ENCODE results near the gene SMARCA2. TPM values are rescaled to one million over a fixed set of nuclear protein-coding genes. Genes with fewer than 3 reads are reported as not detected.

SMARCA2 gene
- total RNA-seq, 6 donors from 2014 or later = 74.3 to 210 (median 139) TPM

DNA sequence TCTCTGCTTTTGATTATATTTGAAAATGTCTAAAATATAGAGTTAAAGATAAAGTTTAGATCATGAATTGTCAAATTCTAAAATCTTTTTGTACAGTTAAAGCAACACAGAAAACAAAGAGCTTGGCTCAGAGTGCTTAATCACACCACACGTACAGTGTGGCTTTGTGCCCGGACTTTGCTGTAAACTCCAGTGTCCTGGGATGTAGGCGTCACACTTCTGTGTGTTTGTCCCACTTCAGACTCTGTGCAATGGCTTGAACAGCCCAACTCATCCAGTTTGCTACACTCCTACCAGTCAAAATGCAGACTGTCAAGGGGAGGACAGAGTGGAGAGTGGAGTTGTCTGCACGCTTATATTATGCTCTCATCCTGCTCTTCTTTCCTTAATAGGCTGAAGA is 45.3 kb downstream of the SMARCA2 start:
- Histone ChIP-seq H3K27me3 (no peaks in the 10 kb centered on the region), H3K27ac (no peak overlapping the region), H3K4me1 (peaks cover 0 to 2% (median 0%) of the 10 kb centered on the region in 4 donors), H3K36me3 (peaks cover 12 to 73% (median 27%) of the 10 kb centered on the region in 4 donors), H3K4me3 (no peak overlapping the region), H3K9me3 (no peaks in the 10 kb centered on the region)
- ATAC-seq (ENCODE audit: low FRiP score in 2 of 2) (no peak), DNase-seq (peak in 1 of 2 donors; percentile 22)
- TF ChIP-seq POLR2AphosphoS5 (IDR thresholded peaks at IDR 0.05) = no peak
- TF ChIP-seq POLR2A (IDR thresholded peaks at IDR 0.05) = no peak
- TF ChIP-seq, protein P1, sequence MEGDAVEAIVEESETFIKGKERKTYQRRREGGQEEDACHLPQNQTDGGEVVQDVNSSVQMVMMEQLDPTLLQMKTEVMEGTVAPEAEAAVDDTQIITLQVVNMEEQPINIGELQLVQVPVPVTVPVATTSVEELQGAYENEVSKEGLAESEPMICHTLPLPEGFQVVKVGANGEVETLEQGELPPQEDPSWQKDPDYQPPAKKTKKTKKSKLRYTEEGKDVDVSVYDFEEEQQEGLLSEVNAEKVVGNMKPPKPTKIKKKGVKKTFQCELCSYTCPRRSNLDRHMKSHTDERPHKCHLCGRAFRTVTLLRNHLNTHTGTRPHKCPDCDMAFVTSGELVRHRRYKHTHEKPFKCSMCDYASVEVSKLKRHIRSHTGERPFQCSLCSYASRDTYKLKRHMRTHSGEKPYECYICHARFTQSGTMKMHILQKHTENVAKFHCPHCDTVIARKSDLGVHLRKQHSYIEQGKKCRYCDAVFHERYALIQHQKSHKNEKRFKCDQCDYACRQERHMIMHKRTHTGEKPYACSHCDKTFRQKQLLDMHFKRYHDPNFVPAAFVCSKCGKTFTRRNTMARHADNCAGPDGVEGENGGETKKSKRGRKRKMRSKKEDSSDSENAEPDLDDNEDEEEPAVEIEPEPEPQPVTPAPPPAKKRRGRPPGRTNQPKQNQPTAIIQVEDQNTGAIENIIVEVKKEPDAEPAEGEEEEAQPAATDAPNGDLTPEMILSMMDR (IDR thresholded peaks at IDR 0.05) = no peak
- no peak for TF ChIP-seq EP300 (IDR thresholded peaks at IDR 0.05)
- 78 to 85% methylated on average over 4 of the region's 4 CpGs for WGBS, 2 donors

DNA sequence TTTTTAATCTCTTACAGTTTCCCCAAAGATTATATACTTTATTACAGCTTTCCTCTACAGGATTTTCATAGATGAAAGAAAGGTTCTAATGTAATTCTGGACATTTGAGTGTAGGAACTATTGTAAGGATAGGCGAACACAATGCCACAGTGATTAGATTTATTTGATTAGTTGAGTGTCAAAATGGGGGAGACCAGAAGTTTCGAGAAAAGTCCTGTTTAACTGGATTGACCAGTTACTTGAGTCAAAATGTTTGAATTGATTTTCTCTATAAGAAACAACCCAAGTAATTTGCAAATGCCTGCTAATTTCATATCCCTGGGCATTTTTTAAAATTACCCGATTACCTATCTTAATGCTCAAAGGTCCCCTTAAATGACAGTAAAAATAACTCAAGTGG is 50.6 kb downstream of the SMARCA2 start:
- TF ChIP-seq POLR2A (IDR thresholded peaks at IDR 0.05) = no peak
- TF ChIP-seq POLR2AphosphoS5 (IDR thresholded peaks at IDR 0.05) = no peak
- TF ChIP-seq, protein P1 (IDR thresholded peaks at IDR 0.05) = no peak
- TF ChIP-seq EP300 (IDR thresholded peaks at IDR 0.05) = no peak
- Histone ChIP-seq H3K9me3 (no peaks in the 10 kb centered on the region), H3K4me3 (no peak overlapping the region), H3K27me3 (no peaks in the 10 kb centered on the region), H3K4me1 (peaks cover 0 to 5% (median 0%) of the 10 kb centered on the region in 4 donors), H3K27ac (no peak overlapping the region), H3K36me3 (peaks cover 7 to 66% (median 22%) of the 10 kb centered on the region in 4 donors)
- ATAC-seq (ENCODE audit: low FRiP score in 2 of 2) (no peak), DNase-seq (no peak)
- WGBS, 2 donors = 66 to 79% methylated on average over 3 of the region's 3 CpGs

DNA sequence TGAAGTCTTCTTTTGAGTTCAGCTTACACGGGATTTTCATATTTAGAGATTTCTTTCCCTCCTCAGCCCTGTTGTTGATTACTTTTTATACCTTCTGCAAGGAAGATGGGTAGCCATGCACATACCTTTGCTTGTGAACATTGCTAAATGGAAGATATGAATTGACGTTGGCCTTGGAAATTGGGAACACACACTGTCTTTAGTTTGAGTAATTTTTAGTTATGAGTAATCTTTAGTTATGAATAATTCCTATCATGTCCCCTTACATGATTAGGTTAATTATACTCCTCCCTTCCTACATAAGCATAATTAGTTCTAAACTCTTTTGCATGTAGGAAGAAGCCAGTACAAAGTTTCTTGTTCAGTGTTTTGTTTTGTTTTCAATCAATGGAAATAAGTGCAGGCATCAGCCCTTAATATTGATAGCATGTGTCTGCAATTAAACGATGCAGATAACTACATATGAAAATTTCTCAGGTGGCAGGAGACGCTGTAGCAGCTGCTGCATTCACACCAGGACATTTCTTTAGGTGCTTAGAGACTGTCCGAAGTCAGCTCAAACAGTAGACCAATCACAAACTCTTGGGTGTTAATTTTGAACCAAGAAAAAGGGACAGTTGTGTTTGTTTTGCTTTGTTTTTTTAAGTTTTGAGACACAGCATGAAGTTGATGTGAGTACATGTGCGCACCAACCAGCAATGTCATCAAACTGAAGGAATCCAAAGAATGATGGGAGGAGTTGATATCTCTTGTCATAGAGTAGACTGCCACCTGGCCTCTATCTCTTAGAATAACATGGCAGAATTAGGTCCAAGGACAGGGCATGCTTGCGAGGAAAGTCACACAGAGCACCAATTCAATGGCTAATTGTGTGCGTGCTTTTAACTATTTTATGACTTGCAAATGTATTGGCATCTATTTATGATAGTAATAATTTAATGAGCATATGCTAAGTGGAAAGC is 51.4 kb downstream of the SMARCA2 start:
- H3K4me1 ChIP-seq = peaks cover 0 to 5% (median 0%) of the 10 kb centered on the region in 4 donors
- no peaks in the 10 kb centered on the region for H3K27me3 ChIP-seq
- no peaks in the 10 kb centered on the region for H3K9me3 ChIP-seq
- no peak overlapping the region for H3K4me3 ChIP-seq
- H3K27ac ChIP-seq = no peak overlapping the region
- 69 to 78% methylated on average over 8 of the region's 8 CpGs for WGBS, 2 donors
- H3K36me3 ChIP-seq = peaks cover 14 to 66% (median 21%) of the 10 kb centered on the region in 4 donors
- ATAC-seq (ENCODE audit: low FRiP score in 2 of 2) = peak in 1 of 2 donors; percentile 56
- TF ChIP-seq EP300 (IDR thresholded peaks at IDR 0.05) = no peak
- TF ChIP-seq, protein P1 (IDR thresholded peaks at IDR 0.05) = peak in 4 of 6 experiments; percentile 21 to 38 (median 32)
- no peak for DNase-seq

DNA sequence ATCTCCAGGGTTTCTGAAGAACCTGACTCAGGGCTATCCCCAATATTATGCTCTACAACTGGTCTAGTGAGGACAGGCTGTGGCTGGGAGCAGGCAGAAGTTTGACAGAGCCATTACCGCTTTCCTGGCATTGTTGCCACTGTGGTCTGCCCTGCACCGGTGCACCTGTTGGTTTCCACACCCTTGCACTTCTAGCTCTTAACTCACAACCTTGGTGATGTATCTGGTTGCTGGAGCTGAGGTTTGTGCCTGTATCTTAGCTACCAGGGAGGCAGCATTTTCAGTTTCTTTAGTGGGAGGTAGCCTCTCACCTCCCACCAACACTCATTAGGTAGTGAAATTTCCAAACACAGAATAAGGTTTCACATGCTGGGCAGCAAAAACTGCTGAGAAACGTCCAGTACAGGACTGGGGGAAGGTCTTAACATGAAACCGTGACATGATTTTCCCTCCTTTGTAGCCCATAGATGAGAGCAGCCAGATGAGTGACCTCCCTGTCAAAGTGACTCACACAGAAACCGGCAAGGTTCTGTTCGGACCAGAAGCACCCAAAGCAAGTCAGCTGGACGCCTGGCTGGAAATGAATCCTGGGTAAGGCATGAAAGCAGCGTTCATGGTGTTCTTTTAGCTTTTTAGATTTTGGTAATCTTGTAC is 57.7 kb downstream of the SMARCA2 start:
- Histone ChIP-seq H3K4me1 (no peaks in the 10 kb centered on the region), H3K36me3 (peaks cover 34 to 97% (median 66%) of the 10 kb centered on the region in 4 donors), H3K27me3 (no peaks in the 10 kb centered on the region), H3K9me3 (no peaks in the 10 kb centered on the region), H3K4me3 (no peak overlapping the region), H3K27ac (no peak overlapping the region)
- no peak for TF ChIP-seq POLR2A (IDR thresholded peaks at IDR 0.05)
- TF ChIP-seq EP300 (IDR thresholded peaks at IDR 0.05) = no peak
- WGBS, 2 donors = 84 to 95% methylated on average over 8 of the region's 8 CpGs
- ATAC-seq (ENCODE audit: low FRiP score in 2 of 2) (no peak), DNase-seq (no peak)

DNA sequence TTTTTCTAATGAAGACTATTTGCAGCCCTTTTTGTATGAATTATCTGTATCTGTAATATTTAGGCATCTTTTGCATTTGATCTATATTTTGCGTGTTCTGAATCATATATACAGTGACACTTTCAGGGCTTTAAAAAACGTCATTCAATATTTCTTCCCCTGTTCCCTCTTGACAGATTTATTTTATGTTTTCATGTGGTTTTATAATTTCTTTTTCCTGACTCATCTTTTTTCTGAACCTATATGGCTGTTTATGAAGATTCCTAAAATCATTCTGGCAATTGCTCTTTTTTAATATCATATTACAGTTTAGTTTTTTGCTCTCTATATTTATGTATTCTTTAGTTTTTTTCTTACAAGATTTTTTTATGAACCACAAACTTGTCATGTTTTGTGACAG is 67.6 kb downstream of the SMARCA2 start:
- H3K36me3 ChIP-seq = peaks cover 40 to 95% (median 61%) of the 10 kb centered on the region in 4 donors
- WGBS, 2 donors = 78 to 83% methylated on average over 2 of the region's 2 CpGs
- no peak overlapping the region for H3K4me3 ChIP-seq
- no peaks in the 10 kb centered on the region for H3K4me1 ChIP-seq
- no peaks in the 10 kb centered on the region for H3K9me3 ChIP-seq
- no peak for DNase-seq
- ATAC-seq (ENCODE audit: low FRiP score in 2 of 2) = no peak
- no peak overlapping the region for H3K27ac ChIP-seq
- H3K27me3 ChIP-seq = no peaks in the 10 kb centered on the region
- TF ChIP-seq POLR2AphosphoS5 (IDR thresholded peaks at IDR 0.05) = no peak
- no peak for TF ChIP-seq EP300 (IDR thresholded peaks at IDR 0.05)
- TF ChIP-seq, protein P1 (IDR thresholded peaks at IDR 0.05) = no peak
- no peak for TF ChIP-seq POLR2A (IDR thresholded peaks at IDR 0.05)

Measured in upper lobe of left lung (tissue), 6 donors.